NCI-H524 treated with DMSO at 0.1 percent for 48 hours (cell line): ENCODE measurements around the gene CEP57.
A peak's percentile ranks its signal among the peaks of the same experiment; 100 is the strongest.

Experiments
- DNase-seq: peaks from one replicate; lab custom pipeline; 2025; lab: John Stamatoyannopoulos, UW

The CEP57 gene

GRCh38 chr11:95790123-95790932, at the start of gene CEP57:
Gene CEP57 (plus strand): TSS chr11:95790498. CDS start chr11:95790699, 201 bp downstream.
- DNase-seq, result peak; percentile 62

- no peak for DNase-seq
Observed at GRCh38 chr11:95750101-95750500, 40.2 kb upstream of the CEP57 start.

GRCh38 chr11:95751515-95751914, 38.8 kb upstream of the CEP57 start:
- DNase-seq, result no peak

GRCh38 chr11:95760941-95761340, 29.4 kb upstream of the CEP57 start:
- no peak for DNase-seq

- DNase-seq, result no peak
Observed at GRCh38 chr11:95762534-95762933, 27.8 kb upstream of the CEP57 start.

- no peak for DNase-seq
Observed at GRCh38 chr11:95764267-95764898, 25.9 kb upstream of the CEP57 start.

GRCh38 chr11:95766701-95767100, 23.6 kb upstream of the CEP57 start:
- no peak for DNase-seq

- DNase-seq, result no peak
Observed at GRCh38 chr11:95767498-95767897, 22.8 kb upstream of the CEP57 start.

- no peak for DNase-seq
Observed at GRCh38 chr11:95768521-95768920, 21.8 kb upstream of the CEP57 start.

GRCh38 chr11:95776859-95777258, 13.4 kb upstream of the CEP57 start:
- no peak for DNase-seq

- DNase-seq, result no peak
Observed at GRCh38 chr11:95778699-95779098, 11.6 kb upstream of the CEP57 start.

- no peak for DNase-seq
Observed at GRCh38 chr11:95780544-95780943, 9.8 kb upstream of the CEP57 start.

- no peak for DNase-seq
Observed at GRCh38 chr11:95788921-95789505, 1.3 kb upstream of the CEP57 start.

- DNase-seq, result peak; percentile 69
Observed at GRCh38 chr11:95789506-95790122, 684 bp upstream of the CEP57 start, which contains the start of gene FAM76B. Gene FAM76B (minus strand): TSS chr11:95789782. CDS start chr11:95789478, 304 bp downstream.

- DNase-seq, result peak; percentile 13
Observed at GRCh38 chr11:95790933-95791708, 823 bp downstream of the CEP57 start.

GRCh38 chr11:95791709-95792033, 1.4 kb downstream of the CEP57 start:
- DNase-seq, result no peak

- DNase-seq, result no peak
Observed at GRCh38 chr11:95792200-95792599, 1.9 kb downstream of the CEP57 start.

GRCh38 chr11:95792700-95793099, 2.4 kb downstream of the CEP57 start:
- no peak for DNase-seq

- DNase-seq, result no peak
Observed at GRCh38 chr11:95793116-95793515, 2.8 kb downstream of the CEP57 start.

- DNase-seq, result no peak
Observed at GRCh38 chr11:95794086-95794485, 3.8 kb downstream of the CEP57 start.

- DNase-seq, result no peak
Observed at GRCh38 chr11:95795627-95796295, 5.5 kb downstream of the CEP57 start.
